Hematopoietic multipotent progenitor cell (in vitro differentiated cells): ENCODE results near the gene CXCL1. TPM values are rescaled to one million over a fixed set of nuclear protein-coding genes. Genes with fewer than 3 reads are reported as not detected.
A peak's percentile ranks its signal among the peaks of the same experiment; 100 is the strongest.

Experiments
- DNase-seq, 3 donors: peaks; one replicate each; pipeline ENCODE4 v3.0.0-alpha.2; 2011 to 2015; ENCODE audit warnings: low read depth in 2 of 3, low spot score in 2 of 3
- total RNA-seq: library from RNA; depleted of rRNA; stranded (reverse); fragments of >200 nt; gene quantifications from one replicate; pipeline ENCODE4 v1.2.3, GENCODE V29; 2012

The CXCL1 gene
- 0.27 TPM for total RNA-seq

- peak in 2 of 3 donors; percentile 37 to 60 for DNase-seq
Measured at GRCh38 chr4:73869130-73870055, at the start of gene CXCL1. TSS of gene CXCL1 (plus strand) at chr4:73869393. CDS start at chr4:73869471, 78 bp downstream.

DNA sequence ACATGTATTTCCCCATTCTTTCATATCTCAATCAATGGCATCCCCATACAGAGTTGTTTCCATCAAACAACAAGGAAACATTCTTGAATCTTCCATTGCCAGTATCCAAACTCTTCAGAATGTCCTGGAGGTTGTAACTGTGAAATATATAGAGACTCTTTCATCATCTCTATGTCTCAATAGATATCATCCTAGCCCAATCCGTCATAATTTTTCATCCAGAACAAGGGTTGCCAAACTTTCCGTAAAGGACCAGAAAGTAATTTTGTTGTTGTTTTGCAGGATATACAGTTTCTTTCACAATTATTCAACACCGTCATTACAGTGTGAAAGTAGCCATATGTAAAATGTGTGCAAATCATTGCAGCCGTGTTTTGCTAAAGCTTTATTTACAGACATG lies 47.9 kb upstream of the CXCL1 start:
- DNase-seq: no peak

- no peak for DNase-seq
Measured at GRCh38 chr4:73822389-73822788, 46.8 kb upstream of the CXCL1 start.

- peak in 1 of 3 donors; percentile 50 for DNase-seq
Measured at GRCh38 chr4:73822812-73823504, 46.2 kb upstream of the CXCL1 start.

- DNase-seq: no peak
Measured at GRCh38 chr4:73823760-73824159, 45.4 kb upstream of the CXCL1 start.

GRCh38 chr4:73828956-73829355 lies 40.2 kb upstream of the CXCL1 start:
- DNase-seq: no peak

DNA sequence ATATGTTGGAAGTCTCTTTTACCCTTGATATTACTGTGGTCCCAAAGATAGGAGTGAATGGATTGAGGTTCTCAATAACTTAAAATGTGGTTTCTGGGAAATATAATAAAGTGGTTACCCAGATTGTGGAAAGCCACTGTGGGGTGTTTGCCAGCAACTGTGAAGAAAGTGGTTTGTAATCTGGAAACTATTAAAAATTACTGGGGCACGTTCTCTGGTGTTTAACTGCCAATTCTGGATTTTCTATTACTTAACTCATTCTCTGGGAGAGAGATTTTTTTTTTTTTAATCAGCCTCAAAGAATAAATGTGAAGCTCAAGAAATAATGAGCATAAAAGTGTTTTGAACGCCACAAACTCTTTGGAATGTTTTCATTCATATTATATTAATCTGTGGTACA lies 37.6 kb upstream of the CXCL1 start:
- DNase-seq: no peak

GRCh38 chr4:73832651-73833237 lies 36.4 kb upstream of the CXCL1 start:
- peak in 1 of 3 donors; percentile 76 for DNase-seq

DNA sequence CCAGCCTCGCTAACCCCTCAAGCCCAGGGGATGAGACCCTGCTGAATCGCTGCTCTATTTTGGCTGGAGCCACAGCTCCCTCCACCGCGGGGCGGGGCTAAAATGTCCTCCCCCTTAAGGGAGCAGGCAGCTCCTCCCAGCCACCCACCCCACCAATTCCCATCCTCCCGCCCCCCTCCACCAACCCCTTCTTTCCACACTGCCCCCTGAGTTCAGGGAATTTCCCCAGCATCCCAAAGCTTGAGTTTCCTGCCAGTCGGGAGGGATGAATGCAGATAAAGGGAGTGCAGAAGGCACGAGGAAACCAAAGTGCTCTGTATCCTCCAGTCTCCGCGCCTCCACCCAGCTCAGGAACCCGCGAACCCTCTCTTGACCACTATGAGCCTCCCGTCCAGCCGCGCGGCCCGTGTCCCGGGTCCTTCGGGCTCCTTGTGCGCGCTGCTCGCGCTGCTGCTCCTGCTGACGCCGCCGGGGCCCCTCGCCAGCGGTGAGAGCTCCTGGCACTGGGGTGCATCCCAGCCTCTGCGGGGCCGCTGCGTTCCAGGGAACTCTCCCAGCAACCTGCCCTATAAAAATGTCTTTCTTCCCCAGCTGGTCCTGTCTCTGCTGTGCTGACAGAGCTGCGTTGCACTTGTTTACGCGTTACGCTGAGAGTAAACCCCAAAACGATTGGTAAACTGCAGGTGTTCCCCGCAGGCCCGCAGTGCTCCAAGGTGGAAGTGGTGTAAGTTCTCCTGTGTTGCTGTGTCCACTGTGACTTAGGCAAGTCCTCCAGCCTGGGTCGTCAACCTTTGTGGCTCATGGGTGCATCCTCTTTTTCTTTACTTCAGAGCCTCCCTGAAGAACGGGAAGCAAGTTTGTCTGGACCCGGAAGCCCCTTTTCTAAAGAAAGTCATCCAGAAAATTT lies 32.6 kb upstream of the CXCL1 start, which contains the start of gene CXCL6:
CXCL6 (plus strand) TSS at position 306 of the 907 bp plus-strand sequence; CDS start at position 379, 73 bp downstream.
- DNase-seq: no peak

DNA sequence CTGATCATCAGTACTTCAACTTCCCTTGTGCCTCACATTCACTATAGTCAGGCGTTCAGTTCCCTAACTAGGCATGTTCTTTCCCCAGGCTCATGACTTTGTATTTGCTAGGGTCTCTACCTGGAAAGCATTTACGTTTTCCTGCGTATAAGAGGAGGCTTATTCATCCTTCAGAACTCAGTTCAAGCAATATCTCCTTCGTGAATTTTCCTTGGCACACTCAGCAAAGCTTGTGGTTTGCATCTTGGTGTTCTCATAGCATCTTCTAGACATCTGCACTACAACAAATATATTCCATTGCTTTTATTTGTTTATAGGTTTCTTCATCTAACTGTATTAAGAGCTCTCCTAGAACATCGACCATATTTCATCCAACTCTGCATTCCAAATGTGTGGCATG lies 30.1 kb upstream of the CXCL1 start:
- DNase-seq: no peak

DNA sequence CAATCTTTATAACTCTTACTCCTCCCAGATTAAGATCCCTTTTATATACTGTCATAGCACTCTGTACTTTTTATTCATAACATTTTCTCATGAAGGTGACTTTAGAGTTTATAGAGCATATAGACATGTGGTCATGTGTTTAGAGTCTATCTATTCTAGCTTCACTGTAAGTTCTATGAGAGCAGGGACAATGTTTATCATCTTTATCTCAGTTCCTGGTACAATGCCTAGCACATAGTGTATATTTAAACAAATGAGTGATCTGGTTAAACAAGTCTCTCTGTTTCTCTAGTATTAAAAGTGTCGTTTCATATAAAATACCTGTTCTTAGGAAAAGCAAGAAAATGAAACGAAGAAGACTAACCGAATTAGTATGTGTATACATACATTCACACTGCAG lies 29.5 kb upstream of the CXCL1 start:
- no peak for DNase-seq

- no peak for DNase-seq
Measured at GRCh38 chr4:73841243-73841925, 27.8 kb upstream of the CXCL1 start.

GRCh38 chr4:73842696-73843095 lies 26.5 kb upstream of the CXCL1 start:
- DNase-seq: no peak

GRCh38 chr4:73843369-73843768 lies 25.8 kb upstream of the CXCL1 start:
- no peak for DNase-seq

DNA sequence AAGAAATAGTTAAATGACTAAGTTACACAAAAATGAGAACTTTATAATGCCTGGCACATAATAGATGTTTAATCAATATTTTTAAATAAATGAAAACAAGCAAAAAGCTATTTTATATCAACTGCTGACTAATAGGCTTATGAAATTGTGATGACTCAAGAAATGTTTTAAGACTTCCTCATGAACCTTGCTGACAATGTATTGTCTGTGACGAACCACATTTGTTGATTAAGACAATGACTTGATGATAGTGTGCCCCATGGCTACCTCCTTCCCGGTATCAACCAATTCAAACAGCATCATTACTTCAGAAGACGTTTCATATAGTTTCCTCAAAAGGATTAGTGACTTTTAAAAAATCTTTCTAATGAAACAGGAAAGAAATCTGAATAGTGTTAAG lies 24.8 kb upstream of the CXCL1 start:
- no peak for DNase-seq

DNA sequence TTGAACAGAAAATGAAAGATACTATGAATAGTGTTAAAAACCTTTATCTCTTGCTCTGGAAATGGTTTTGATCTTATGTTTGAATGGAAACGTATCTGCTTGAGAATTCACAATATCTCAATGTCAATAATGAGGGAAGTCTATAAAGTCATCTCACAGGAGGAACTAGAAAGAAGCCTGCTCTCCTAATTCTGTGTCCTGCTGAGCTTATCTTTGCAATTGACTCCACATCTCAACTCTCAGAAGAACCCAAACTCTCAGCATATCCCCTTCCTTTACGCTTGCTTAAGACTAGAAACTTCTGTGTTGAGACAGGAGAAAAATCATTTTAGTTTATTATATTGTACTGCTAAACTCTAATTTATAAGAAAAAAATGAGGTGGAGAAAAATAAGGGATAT lies 24.4 kb upstream of the CXCL1 start:
- DNase-seq: no peak

DNA sequence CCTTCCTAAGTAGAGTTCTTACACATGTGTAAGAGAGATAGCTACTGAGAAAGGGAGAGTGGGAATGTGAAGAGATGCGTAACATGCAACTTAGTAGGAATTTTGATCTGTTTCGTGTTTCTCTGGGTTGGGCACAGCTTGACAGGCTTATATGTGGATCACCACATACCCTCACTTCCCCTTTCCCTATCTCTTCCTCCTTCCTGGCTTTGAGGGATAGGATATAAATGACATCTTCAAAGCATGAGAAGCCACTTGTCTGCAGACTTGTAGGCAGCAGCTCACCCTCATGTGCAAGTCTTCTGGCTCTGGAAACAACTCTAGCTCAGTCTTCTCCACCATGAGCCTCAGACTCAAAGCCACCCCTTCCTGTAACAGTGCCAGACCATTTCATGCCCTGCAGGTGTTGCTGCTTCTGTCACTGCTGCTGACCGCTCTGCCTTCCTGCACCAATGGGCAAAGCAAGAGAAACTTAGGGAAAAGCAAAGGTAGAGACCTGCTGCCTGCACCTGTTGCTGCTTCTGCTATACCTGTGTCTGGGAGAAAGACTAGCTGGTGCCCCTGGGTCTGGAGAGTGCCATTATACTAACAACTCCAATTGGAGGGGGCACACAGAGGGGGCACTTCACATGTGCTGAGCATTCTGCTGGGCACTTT lies 21.5 kb upstream of the CXCL1 start:
- DNase-seq: no peak

- no peak for DNase-seq
Measured at GRCh38 chr4:73848183-73848777, 20.9 kb upstream of the CXCL1 start.
